ENCODE measurements around the gene SLC22A7. TPM values are rescaled to one million over a fixed set of nuclear protein-coding genes. Genes with fewer than 3 reads are reported as not detected.

Gene SLC22A7
- total RNA-seq, 1 experiment from 2014 or later, result not detected

GRCh38 chr6:43278524-43279078 lies 19.5 kb upstream of the SLC22A7 start:
- no peaks in the 10 kb centered on the region for H3K79me1 ChIP-seq (ENCODE audit: insufficient read depth, low read depth, low read length, poor library complexity, severe bottlenecking)
- H3K4ac ChIP-seq (ENCODE audit: low read depth, low read length), result no peak overlapping the region
- H4K20me1 ChIP-seq (ENCODE audit: control insufficient read depth, insufficient read depth, insufficient read length), result no peaks in the 10 kb centered on the region
- no peak overlapping the region for H2BK5ac ChIP-seq (ENCODE audit: insufficient read length, low read length)
- DNase-seq, result no peak
- no peak overlapping the region for H4K91ac ChIP-seq (ENCODE audit: insufficient read length, low read depth, low read length)
- H3K4me2 ChIP-seq (ENCODE audit: insufficient read depth, insufficient read length, low read length), result no peak overlapping the region
- H4K5ac ChIP-seq (ENCODE audit: insufficient read length, low read depth, low read length), result no peak overlapping the region
- no peak overlapping the region for H2AK5ac ChIP-seq (ENCODE audit: insufficient read length, low read length)
- no peak overlapping the region for H2AFZ ChIP-seq (ENCODE audit: low read length)
- H3T11ph ChIP-seq (ENCODE audit: low read length), result no peak overlapping the region
- no peaks in the 10 kb centered on the region; the same call in 1 of the 2 replicates for H3K4me1 ChIP-seq (ENCODE audit: insufficient read depth, low read length)
- no peak overlapping the region for H2BK12ac ChIP-seq (ENCODE audit: insufficient read length, low read depth, low read length)
- no peak overlapping the region for H2BK15ac ChIP-seq (ENCODE audit: low read depth, low read length)
- no peak overlapping the region for H2BK20ac ChIP-seq (ENCODE audit: low read depth, low read length, poor library complexity, severe bottlenecking)
- no peak overlapping the region for H2BK120ac ChIP-seq (ENCODE audit: low read depth, low read length, poor library complexity, severe bottlenecking)
- H3K4me3 Mint-ChIP-seq, result no peak overlapping the region
- H3K27ac ChIP-seq (ENCODE audit: insufficient read length, low read depth, low read length), result no peak overlapping the region
- peaks cover 47% of the 10 kb centered on the region for H3K27me3 Mint-ChIP-seq (ENCODE audit: low read depth)
- H3K9me3 Mint-ChIP-seq, result no peaks in the 10 kb centered on the region
- H3K23ac ChIP-seq (ENCODE audit: insufficient read length, low read depth, low read length), result no peak overlapping the region
- no peak overlapping the region for H3K9ac ChIP-seq (ENCODE audit: extremely low read depth, insufficient read length, low read length)
- no peak overlapping the region for H4K8ac ChIP-seq (replicated peaks; ENCODE audit: insufficient read length, low read depth, low read length)
- no peak overlapping the region for H3K14ac ChIP-seq (ENCODE audit: insufficient read depth, low read length)
- H3K18ac ChIP-seq (ENCODE audit: insufficient read length, low read depth, low read length), result no peak overlapping the region
- H3K27ac Mint-ChIP-seq, result no peak overlapping the region
- H3K79me2 ChIP-seq (ENCODE audit: insufficient read depth, low read length), result no peaks in the 10 kb centered on the region
- H3K36me3 Mint-ChIP-seq (ENCODE audit: insufficient read depth in 1 of 3, low read depth in 3 of 3), result no peaks in the 10 kb centered on the region
- peaks cover 35 to 47% of the 10 kb centered on the region in 2 experiments for H3K4me1 Mint-ChIP-seq
- peaks cover 12% of the 10 kb centered on the region for H3K23me2 ChIP-seq (ENCODE audit: insufficient read length, low read depth, low read length, poor library complexity, severe bottlenecking)
- H3K56ac ChIP-seq (ENCODE audit: insufficient read length, low read depth, low read length), result no peak overlapping the region
- no peak for TF ChIP-seq CTCF (conservative IDR thresholded peaks at IDR 0.05)
- WGBS (ENCODE audit: extremely low coverage, insufficient read length, low lambda C conversion rate), result no CpG with 5 or more reads among the region's 4 CpGs
- no peaks in the 10 kb centered on the region for H3K9me3 ChIP-seq (ENCODE audit: control insufficient read depth, low read depth, low read length)
- peaks cover 11% of the 10 kb centered on the region; the same call in 1 of the 2 replicates for H3K27me3 ChIP-seq (ENCODE audit: insufficient read depth, low read length)

Data from H9 (cell line).